Panc1 (cell line): ENCODE measurements around the gene CYP2F1. TPM values are rescaled to one million over a fixed set of nuclear protein-coding genes. Genes with fewer than 3 reads are reported as not detected.

Experiments used
- ATAC-seq: fragments of 200-7000 bp; cut with Tn5 transposase; 2 replicates; pipeline ENCODE4 v1.9.1; 2020; ENCODE audit warnings: mild to moderate bottlenecking, moderate library complexity
- BruUV-seq: library from RNA; stranded (reverse); fragments of 400-500 nt; replicated peaks from 2 replicates; lab custom pipeline; 2021; lab: Mats Ljungman, UMichigan
- CTCF ChIA-PET: fragments of 300-600 bp; sonication (Branson Sonifier 250); formaldehyde crosslinking; loops from one replicate; lab custom pipeline; 2022; ENCODE audit warnings: antibody characterized with exemption; lab: Charles Lee
- POLR2A ChIA-PET: fragments of 300-600 bp; sonication (Branson Sonifier 250); formaldehyde crosslinking; loops from one replicate; lab custom pipeline; 2022; ENCODE audit warnings: antibody characterized with exemption; lab: Charles Lee
- DNase-seq: peaks from one replicate; pipeline ENCODE4 v3.0.0-alpha.2; 2010; ENCODE audit warnings: low read depth, low spot score
- H3K27ac ChIP-seq: 2 replicates; pipeline ENCODE4 v1.5.1; 2011; ENCODE audit warnings: mild to moderate bottlenecking, low read length, inconsistent platforms
- H3K27me3 ChIP-seq: fragments of 200-500 bp; sonication (Bioruptor generic); 2 replicates; pipeline ENCODE4 v1.6.0; 2014; ENCODE audit warnings: low read length, inconsistent platforms; ENCODE audit not compliant: control insufficient read depth, insufficient read depth
- H3K36me3 ChIP-seq: fragments of 200-500 bp; sonication (Bioruptor generic); 2 replicates; pipeline ENCODE4 v1.5.1; 2014; ENCODE audit warnings: inconsistent platforms, mild to moderate bottlenecking, low read length, moderate library complexity; ENCODE audit not compliant: control insufficient read depth, insufficient read depth
- H3K4me1 ChIP-seq: 2 replicates; pipeline ENCODE4 v1.5.1; 2011; ENCODE audit warnings: inconsistent platforms, mild to moderate bottlenecking, low read length, moderate library complexity; ENCODE audit not compliant: control insufficient read depth, insufficient read depth
- H3K4me3 ChIP-seq, 2 experiments: 2 replicates each; pipeline ENCODE4 v1.5.1; 2011 to 2012; ENCODE audit warnings: low read depth in 2 of 2, low read length in 2 of 2, mild to moderate bottlenecking in 2 of 2, inconsistent platforms in 1 of 2, moderate library complexity in 1 of 2
- H3K9me3 ChIP-seq: fragments of 200-500 bp; sonication (Bioruptor generic); 2 replicates; pipeline ENCODE4 v1.5.1; 2014; ENCODE audit warnings: low read depth, mild to moderate bottlenecking, inconsistent platforms, low read length, moderate library complexity; ENCODE audit not compliant: control insufficient read depth, insufficient read depth
- POLR2AphosphoS5 ChIP-seq: IDR thresholded peaks from 2 replicates; pipeline ENCODE4 v1.6.1; 2012; ENCODE audit warnings: mild to moderate bottlenecking, low read depth, low read length, moderate library complexity
- SIN3A ChIP-seq: IDR thresholded peaks from 2 replicates; pipeline ENCODE4 v1.6.1; 2012; ENCODE audit warnings: low read depth, mild to moderate bottlenecking, low read length, moderate library complexity, borderline replicate concordance; ENCODE audit not compliant: insufficient read depth
- TCF7L2 ChIP-seq: IDR thresholded peaks from 2 replicates; pipeline ENCODE4 v1.6.1; 2011; ENCODE audit warnings: mild to moderate bottlenecking, low read depth, low read length, inconsistent platforms
- in situ Hi-C: cut with HindIII; loops from 2 replicates; pipeline ENCODE4 v1.10.0; 2016; ENCODE audit warnings: low sequenced_read_pairs, low pct_unique_long_range_greater_than_20kb
- intact Hi-C: fragments of 100-400 bp; cut with micrococcal nuclease; formaldehyde crosslinking; loops from one replicate; pipeline ENCODE4 v1.10.0; 2022; ENCODE audit not compliant: unreplicated experiment
- total RNA-seq: library from RNA; stranded (reverse); gene quantifications from one replicate; pipeline ENCODE4 v1.2.1, GENCODE V29; 2021; ENCODE audit not compliant: unreplicated experiment
- TF ChIP-seq, protein P1 (sequence below): fragments of 450-650 bp; IDR thresholded peaks from 2 replicates; pipeline ENCODE4 v1.5.1; 2017; ENCODE audit warnings: mild to moderate bottlenecking
- TF ChIP-seq, protein P2 (sequence below), 2 experiments: IDR thresholded peaks; 2 replicates each; pipeline ENCODE4 v1.6.1; 2011 to 2012; ENCODE audit warnings: low read depth in 2 of 2, control low read depth in 1 of 2, low read length in 1 of 2, mild to moderate bottlenecking in 1 of 2, moderate library complexity in 1 of 2; ENCODE audit not compliant: insufficient read depth in 1 of 2

CYP2F1 gene
- total RNA-seq, 1 experiment from 2014 or later: not detected

GRCh38 chr19:41076286-41076685, 37.9 kb upstream of the CYP2F1 start:
- POLR2A ChIA-PET: no interaction called here
- no peaks in the 10 kb centered on the region for H3K36me3 ChIP-seq
- CTCF ChIA-PET: no interaction called here
- H3K4me1 ChIP-seq: no peaks in the 10 kb centered on the region
- no peaks in the 10 kb centered on the region for H3K27me3 ChIP-seq
- DNase-seq: no peak
- no peak overlapping the region for H3K27ac ChIP-seq
- no peak for ATAC-seq
- no peaks in the 10 kb centered on the region for H3K9me3 ChIP-seq
- H3K4me3 ChIP-seq: no peak overlapping the region
- TF ChIP-seq, protein P1, sequence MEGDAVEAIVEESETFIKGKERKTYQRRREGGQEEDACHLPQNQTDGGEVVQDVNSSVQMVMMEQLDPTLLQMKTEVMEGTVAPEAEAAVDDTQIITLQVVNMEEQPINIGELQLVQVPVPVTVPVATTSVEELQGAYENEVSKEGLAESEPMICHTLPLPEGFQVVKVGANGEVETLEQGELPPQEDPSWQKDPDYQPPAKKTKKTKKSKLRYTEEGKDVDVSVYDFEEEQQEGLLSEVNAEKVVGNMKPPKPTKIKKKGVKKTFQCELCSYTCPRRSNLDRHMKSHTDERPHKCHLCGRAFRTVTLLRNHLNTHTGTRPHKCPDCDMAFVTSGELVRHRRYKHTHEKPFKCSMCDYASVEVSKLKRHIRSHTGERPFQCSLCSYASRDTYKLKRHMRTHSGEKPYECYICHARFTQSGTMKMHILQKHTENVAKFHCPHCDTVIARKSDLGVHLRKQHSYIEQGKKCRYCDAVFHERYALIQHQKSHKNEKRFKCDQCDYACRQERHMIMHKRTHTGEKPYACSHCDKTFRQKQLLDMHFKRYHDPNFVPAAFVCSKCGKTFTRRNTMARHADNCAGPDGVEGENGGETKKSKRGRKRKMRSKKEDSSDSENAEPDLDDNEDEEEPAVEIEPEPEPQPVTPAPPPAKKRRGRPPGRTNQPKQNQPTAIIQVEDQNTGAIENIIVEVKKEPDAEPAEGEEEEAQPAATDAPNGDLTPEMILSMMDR: no peak
- TF ChIP-seq, protein P2, sequence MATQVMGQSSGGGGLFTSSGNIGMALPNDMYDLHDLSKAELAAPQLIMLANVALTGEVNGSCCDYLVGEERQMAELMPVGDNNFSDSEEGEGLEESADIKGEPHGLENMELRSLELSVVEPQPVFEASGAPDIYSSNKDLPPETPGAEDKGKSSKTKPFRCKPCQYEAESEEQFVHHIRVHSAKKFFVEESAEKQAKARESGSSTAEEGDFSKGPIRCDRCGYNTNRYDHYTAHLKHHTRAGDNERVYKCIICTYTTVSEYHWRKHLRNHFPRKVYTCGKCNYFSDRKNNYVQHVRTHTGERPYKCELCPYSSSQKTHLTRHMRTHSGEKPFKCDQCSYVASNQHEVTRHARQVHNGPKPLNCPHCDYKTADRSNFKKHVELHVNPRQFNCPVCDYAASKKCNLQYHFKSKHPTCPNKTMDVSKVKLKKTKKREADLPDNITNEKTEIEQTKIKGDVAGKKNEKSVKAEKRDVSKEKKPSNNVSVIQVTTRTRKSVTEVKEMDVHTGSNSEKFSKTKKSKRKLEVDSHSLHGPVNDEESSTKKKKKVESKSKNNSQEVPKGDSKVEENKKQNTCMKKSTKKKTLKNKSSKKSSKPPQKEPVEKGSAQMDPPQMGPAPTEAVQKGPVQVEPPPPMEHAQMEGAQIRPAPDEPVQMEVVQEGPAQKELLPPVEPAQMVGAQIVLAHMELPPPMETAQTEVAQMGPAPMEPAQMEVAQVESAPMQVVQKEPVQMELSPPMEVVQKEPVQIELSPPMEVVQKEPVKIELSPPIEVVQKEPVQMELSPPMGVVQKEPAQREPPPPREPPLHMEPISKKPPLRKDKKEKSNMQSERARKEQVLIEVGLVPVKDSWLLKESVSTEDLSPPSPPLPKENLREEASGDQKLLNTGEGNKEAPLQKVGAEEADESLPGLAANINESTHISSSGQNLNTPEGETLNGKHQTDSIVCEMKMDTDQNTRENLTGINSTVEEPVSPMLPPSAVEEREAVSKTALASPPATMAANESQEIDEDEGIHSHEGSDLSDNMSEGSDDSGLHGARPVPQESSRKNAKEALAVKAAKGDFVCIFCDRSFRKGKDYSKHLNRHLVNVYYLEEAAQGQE (IDR thresholded peaks at IDR 0.05; ENCODE audit: insufficient read depth in 1 of 2, low read depth in 2 of 2, low read length in 1 of 2): no peak
- no peak for TF ChIP-seq POLR2AphosphoS5
- intact Hi-C loops: no loop called here
- in situ Hi-C loops: no loop called here
- BruUV-seq: no TSS peak

DNA sequence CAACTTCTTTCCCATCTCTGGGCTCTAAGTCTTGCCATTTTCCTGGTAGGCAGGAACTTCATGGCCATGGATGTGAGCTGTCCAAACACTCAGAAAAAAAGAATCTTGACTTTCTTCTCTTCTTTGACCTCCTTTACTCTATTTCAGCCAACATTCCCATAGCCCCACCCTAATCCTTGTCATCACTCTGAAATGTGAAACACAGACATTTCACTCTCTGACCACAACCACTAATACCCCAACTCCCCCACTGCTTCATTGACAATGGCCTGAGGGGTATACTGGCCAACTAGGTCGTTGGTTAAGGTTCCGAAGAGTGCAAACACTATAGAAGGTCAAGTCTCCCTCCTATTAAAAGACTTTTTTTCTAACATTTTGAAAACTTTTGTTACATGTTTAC, 30.7 kb upstream of the CYP2F1 start:
- Histone ChIP-seq H3K36me3 (no peaks in the 10 kb centered on the region), H3K9me3 (no peaks in the 10 kb centered on the region), H3K27ac (no peak overlapping the region), H3K4me3 (no peak overlapping the region), H3K4me1 (no peaks in the 10 kb centered on the region), H3K27me3 (no peaks in the 10 kb centered on the region)
- no peak for TF ChIP-seq SIN3A
- TF ChIP-seq, protein P1: no peak
- no peak for TF ChIP-seq TCF7L2
- TF ChIP-seq, protein P2 (IDR thresholded peaks at IDR 0.05; ENCODE audit: insufficient read depth in 1 of 2, low read depth in 2 of 2, low read length in 1 of 2): no peak
- TF ChIP-seq POLR2AphosphoS5: no peak
- in situ Hi-C loops: no loop called here
- CTCF ChIA-PET: no interaction called here
- POLR2A ChIA-PET: no interaction called here
- BruUV-seq: no TSS peak
- ATAC-seq (no peak), DNase-seq (no peak)
- intact Hi-C loops: no loop called here
